Measurements from ENCODE around the gene WDR93. TPM values are rescaled to one million over a fixed set of nuclear protein-coding genes. Genes with fewer than 3 reads are reported as not detected.

The WDR93 gene
- total RNA-seq, 1 experiment from 2014 or later: not detected

GRCh38 chr15:89672221-89673164, 18.1 kb upstream of the WDR93 start:
- H3K79me2 ChIP-seq (ENCODE audit: insufficient read depth, low read length): no peaks in the 10 kb centered on the region
- WGBS (ENCODE audit: extremely low coverage, insufficient read length, low lambda C conversion rate): no CpG with 5 or more reads among the region's 12 CpGs
- no peak for TF ChIP-seq CTCF (conservative IDR thresholded peaks at IDR 0.05)
- no peaks in the 10 kb centered on the region for H3K9me3 ChIP-seq (ENCODE audit: control insufficient read depth, low read depth, low read length)
- no peaks in the 10 kb centered on the region for H3K4me1 ChIP-seq (ENCODE audit: insufficient read depth, low read length)
- Mint-ChIP-seq H3K4me1 (peaks cover 4 to 8% of the 10 kb centered on the region in 2 experiments; a peak in 2 of 4 replicates), H3K27ac (no peak overlapping the region), H3K4me3 (no peak overlapping the region), H3K9me3 (no peaks in the 10 kb centered on the region), H3K36me3 (ENCODE audit: insufficient read depth in 1 of 3, low read depth in 3 of 3) (no peaks in the 10 kb centered on the region; a peak in 1 of 7 replicates), H3K27me3 (ENCODE audit: low read depth) (peaks cover 24% of the 10 kb centered on the region)
- H3K4ac ChIP-seq (ENCODE audit: low read depth, low read length): no peak overlapping the region
- no peaks in the 10 kb centered on the region for H3K79me1 ChIP-seq (ENCODE audit: insufficient read depth, low read depth, low read length, poor library complexity, severe bottlenecking)
- H4K91ac ChIP-seq (ENCODE audit: insufficient read length, low read depth, low read length): no peak overlapping the region
- no peak overlapping the region for H2BK15ac ChIP-seq (ENCODE audit: low read depth, low read length)
- H3K27ac ChIP-seq (ENCODE audit: insufficient read length, low read depth, low read length): no peak overlapping the region
- H2BK120ac ChIP-seq (ENCODE audit: low read depth, low read length, poor library complexity, severe bottlenecking): no peak overlapping the region
- H2AFZ ChIP-seq (ENCODE audit: low read length): no peak overlapping the region
- no peak overlapping the region for H3K23ac ChIP-seq (ENCODE audit: insufficient read length, low read depth, low read length)
- H3K27me3 ChIP-seq (ENCODE audit: insufficient read depth, low read length): no peaks in the 10 kb centered on the region
- H2BK12ac ChIP-seq (ENCODE audit: insufficient read length, low read depth, low read length): no peak overlapping the region
- no peak overlapping the region for H3K9ac ChIP-seq (ENCODE audit: extremely low read depth, insufficient read length, low read length)
- H2BK20ac ChIP-seq (ENCODE audit: low read depth, low read length, poor library complexity, severe bottlenecking): no peak overlapping the region
- no peak overlapping the region for H4K8ac ChIP-seq (replicated peaks; ENCODE audit: insufficient read length, low read depth, low read length)
- no peak overlapping the region for H4K5ac ChIP-seq (ENCODE audit: insufficient read length, low read depth, low read length)
- no peak overlapping the region for H3K18ac ChIP-seq (ENCODE audit: insufficient read length, low read depth, low read length)
- peak; percentile 42 for DNase-seq
- H3K56ac ChIP-seq (ENCODE audit: insufficient read length, low read depth, low read length): no peak overlapping the region
- H3K14ac ChIP-seq (ENCODE audit: insufficient read depth, low read length): no peak overlapping the region
- no peak overlapping the region for H3K4me2 ChIP-seq (ENCODE audit: insufficient read depth, insufficient read length, low read length)
- no peaks in the 10 kb centered on the region for H4K20me1 ChIP-seq (ENCODE audit: control insufficient read depth, insufficient read depth, insufficient read length)
- H2AK5ac ChIP-seq (ENCODE audit: insufficient read length, low read length): no peak overlapping the region
- no peak overlapping the region for H2BK5ac ChIP-seq (ENCODE audit: insufficient read length, low read length)
- no peak overlapping the region for H3T11ph ChIP-seq (ENCODE audit: low read length)
- no peaks in the 10 kb centered on the region for H3K23me2 ChIP-seq (ENCODE audit: insufficient read length, low read depth, low read length, poor library complexity, severe bottlenecking)
